Epithelial cell of umbilical artery (primary cell): ENCODE data around the gene PIGX. TPM values are rescaled to one million over a fixed set of nuclear protein-coding genes. Genes with fewer than 3 reads are reported as not detected.

Source experiments
- total RNA-seq: library from RNA; depleted of rRNA; stranded (reverse); fragments of >200 nt; gene quantifications from 2 replicates; pipeline ENCODE4 v1.2.3, GENCODE V29; 2014

PIGX gene
- total RNA-seq = 17.2 and 28.4 TPM in 2 replicates

DNA sequence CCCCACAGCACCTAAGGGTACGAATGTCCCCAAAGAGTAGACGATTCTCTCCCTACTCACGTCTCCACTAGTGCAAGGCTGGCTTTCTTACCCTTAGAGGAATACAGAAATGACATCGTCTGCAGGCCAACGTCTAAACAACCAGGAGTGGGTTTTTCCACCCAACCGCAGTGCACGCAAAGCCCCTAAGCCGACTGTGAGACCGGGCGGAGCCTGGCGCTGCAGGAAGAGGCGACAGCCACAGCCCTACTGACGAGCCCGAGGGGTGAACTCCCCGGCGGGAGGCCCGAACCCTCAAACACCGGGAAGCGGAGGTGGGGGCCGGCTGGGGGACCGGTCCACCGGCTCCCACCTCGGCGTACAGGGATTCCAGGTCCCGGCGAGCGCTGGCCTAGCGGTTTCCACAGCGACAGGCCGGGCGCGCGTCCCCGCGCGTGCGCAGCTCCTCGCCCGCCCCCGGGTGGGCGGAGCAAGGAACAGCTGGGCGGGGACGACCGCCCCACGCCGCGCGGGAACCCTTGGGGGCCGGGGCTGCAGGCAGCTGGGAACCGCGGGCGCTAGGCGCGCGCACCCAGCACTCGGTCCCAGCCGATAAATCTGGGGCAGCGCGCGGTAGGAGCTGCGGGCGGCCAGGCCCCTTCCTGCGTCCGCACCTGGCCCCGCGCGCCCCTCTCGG lies at the start of gene PIGX, which contains the start of gene CEP19:
PIGX (plus strand) TSS at position 540 of the 676 bp plus-strand sequence.
CEP19 (minus strand) TSS at position 413 of the 676 bp plus-strand sequence. CDS start 3,593 bp downstream, outside the sequence.

GRCh38 chr3:196739671-196740480 lies 27.7 kb downstream of the PIGX start, which contains the start of gene PAK2:
TSS of gene PAK2 (plus strand) at chr3:196739857. CDS start at chr3:196782647, 42,790 bp downstream.

Other genes starting within 250 kb of the PIGX start
- 28.6 and 34.2 TPM in 2 replicates for gene RNF168, start 208.6 kb upstream of the PIGX start, total RNA-seq
- under 0.01 TPM in 1 of 2 replicates, not detected in the other for gene SMCO1, start 197.0 kb upstream of the PIGX start, total RNA-seq
- 7.5 and 8.1 TPM in 2 replicates for gene WDR53, start 143.8 kb upstream of the PIGX start, total RNA-seq
- gene FBXO45, start 143.7 kb upstream of the PIGX start, total RNA-seq = 15.6 and 26.9 TPM in 2 replicates
- gene NRROS, start 72.7 kb upstream of the PIGX start, total RNA-seq = 3.2 and 4.1 TPM in 2 replicates
- gene CEP19, start 127 bp upstream of the PIGX start, total RNA-seq = 1.9 and 4.3 TPM in 2 replicates
- gene PAK2, start 27.5 kb downstream of the PIGX start, total RNA-seq = 33.1 and 33.9 TPM in 2 replicates
- 50.3 and 58.4 TPM in 2 replicates for gene SENP5, start 155.5 kb downstream of the PIGX start, total RNA-seq
- 90.6 and 93.5 TPM in 2 replicates for gene NCBP2, start 230.2 kb downstream of the PIGX start, total RNA-seq